Tibial nerve (tissue), 4 donors: ENCODE data around the gene PLA2R1.

ENCODE experiments used
- EP300 ChIP-seq, 2 donors: sonication (generic); formaldehyde crosslinking; IDR thresholded peaks; one replicate each; pipeline ENCODE4 v1.6.1; 2017; ENCODE audit warnings: antibody characterized with exemption in 2 of 2, mild to moderate bottlenecking in 1 of 2
- TF ChIP-seq, protein P1 (sequence below), 5 experiments: fragments of 200-600 bp in 3 of 5; fragments of 450-650 bp in 2 of 5; sonication (generic) in 3 of 5; IDR thresholded peaks; one replicate each; pipeline ENCODE4 v1.5.1; 2016 to 2019; ENCODE audit warnings: antibody characterized with exemption in 5 of 5, mild to moderate bottlenecking in 3 of 5, moderate library complexity in 2 of 5

- TF ChIP-seq, protein P1, sequence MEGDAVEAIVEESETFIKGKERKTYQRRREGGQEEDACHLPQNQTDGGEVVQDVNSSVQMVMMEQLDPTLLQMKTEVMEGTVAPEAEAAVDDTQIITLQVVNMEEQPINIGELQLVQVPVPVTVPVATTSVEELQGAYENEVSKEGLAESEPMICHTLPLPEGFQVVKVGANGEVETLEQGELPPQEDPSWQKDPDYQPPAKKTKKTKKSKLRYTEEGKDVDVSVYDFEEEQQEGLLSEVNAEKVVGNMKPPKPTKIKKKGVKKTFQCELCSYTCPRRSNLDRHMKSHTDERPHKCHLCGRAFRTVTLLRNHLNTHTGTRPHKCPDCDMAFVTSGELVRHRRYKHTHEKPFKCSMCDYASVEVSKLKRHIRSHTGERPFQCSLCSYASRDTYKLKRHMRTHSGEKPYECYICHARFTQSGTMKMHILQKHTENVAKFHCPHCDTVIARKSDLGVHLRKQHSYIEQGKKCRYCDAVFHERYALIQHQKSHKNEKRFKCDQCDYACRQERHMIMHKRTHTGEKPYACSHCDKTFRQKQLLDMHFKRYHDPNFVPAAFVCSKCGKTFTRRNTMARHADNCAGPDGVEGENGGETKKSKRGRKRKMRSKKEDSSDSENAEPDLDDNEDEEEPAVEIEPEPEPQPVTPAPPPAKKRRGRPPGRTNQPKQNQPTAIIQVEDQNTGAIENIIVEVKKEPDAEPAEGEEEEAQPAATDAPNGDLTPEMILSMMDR (IDR thresholded peaks at IDR 0.05): no peak
- no peak for TF ChIP-seq EP300 (IDR thresholded peaks at IDR 0.05)
These were observed 98.7 kb downstream of the PLA2R1 start for GRCh38 chr2:159963700-159964099.
